Hematopoietic multipotent progenitor cell treated with erythropoietin and hydrocortisone succinate and interleukin-3 and kit ligand, for 4 days (in vitro differentiated cells): ENCODE data around the gene SLC66A1.
A peak's percentile ranks its signal among the peaks of the same experiment; 100 is the strongest.

Source experiments
- DNase-seq: peaks from one replicate; pipeline ENCODE4 v3.0.0-alpha.2; 2015

The SLC66A1 gene

GRCh38 chr1:19325958-19326747, 14.0 kb downstream of the SLC66A1 start:
- peak; percentile 83 for DNase-seq

DNA sequence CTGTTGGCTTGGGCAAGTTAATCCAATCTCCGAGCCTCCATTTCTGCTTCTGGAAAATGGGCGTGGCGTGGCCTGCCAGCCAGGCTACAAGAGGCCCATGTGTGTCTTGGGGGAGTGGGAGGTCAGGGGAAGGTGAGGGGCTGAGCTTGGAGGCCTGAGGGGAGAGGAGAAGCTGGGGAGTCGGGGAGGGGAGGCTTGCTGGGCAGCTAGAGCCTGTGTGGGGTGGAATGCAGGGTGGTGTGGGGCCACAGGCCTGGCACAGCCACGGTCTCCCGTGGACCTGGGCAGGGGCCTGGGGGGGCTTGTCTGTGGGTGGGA, 14.6 kb downstream of the SLC66A1 start:
- no peak for DNase-seq

GRCh38 chr1:19327301-19327700, 15.2 kb downstream of the SLC66A1 start:
- no peak for DNase-seq

GRCh38 chr1:19327736-19328135, 15.6 kb downstream of the SLC66A1 start:
- DNase-seq = no peak

GRCh38 chr1:19328486-19328885, 16.4 kb downstream of the SLC66A1 start:
- no peak for DNase-seq

DNA sequence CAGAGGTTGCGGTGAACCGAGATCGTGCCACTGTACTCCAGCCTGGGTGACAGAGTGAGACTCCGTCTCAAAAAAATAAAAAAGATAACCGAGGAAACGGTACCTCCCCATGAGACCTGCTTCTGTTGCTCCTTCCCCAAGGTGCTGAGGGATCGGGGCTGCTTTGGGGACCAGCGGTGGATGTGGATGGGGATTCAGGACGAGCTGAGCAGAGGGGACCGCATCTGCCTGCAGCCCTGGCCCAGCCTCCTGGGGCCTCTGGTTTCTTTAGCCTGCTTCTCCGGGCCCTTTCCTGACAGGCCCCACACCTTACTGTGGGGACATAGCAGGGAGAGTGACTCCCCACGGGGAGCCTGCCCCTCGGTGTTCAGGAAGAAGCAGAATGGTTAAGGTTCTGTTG, 17.1 kb downstream of the SLC66A1 start:
- no peak for DNase-seq

- DNase-seq = no peak
Measured at GRCh38 chr1:19329611-19330010, 17.5 kb downstream of the SLC66A1 start.

DNA sequence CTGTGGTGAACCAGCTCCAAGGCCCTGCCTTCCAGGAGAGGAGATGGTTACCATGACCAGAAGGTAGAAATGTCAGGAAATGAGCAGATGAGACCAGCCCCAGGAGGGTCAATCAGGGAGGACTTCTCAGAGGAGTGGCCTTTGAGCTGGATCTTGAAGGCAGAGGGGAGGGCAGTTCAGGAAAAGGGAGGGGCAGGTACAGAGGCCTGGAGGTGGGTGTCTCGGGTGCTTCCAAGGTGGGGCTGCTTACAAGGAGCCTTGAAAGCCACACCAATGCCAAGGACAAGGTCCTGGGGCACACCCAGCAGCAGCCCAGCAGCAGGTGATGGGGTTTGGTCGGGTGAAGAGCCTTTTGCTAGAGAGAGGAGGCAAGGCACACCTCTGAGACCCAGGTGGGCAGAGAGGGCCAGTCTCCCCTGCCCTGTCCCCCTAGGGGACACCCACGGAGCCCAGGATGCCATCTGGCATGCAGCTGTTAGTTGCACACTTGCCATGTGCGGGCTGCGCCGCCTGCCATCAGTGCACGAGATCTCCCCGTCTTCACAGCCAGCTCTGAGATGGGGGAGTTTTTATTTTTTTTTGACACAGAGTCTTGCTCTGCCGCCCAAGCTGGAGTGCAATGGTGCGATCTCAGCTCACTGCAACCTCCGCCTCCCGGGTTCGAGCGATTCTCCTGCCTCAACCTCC, 18.5 kb downstream of the SLC66A1 start:
- DNase-seq = no peak

- no peak for DNase-seq
Measured at GRCh38 chr1:19331262-19331878, 19.2 kb downstream of the SLC66A1 start.

DNA sequence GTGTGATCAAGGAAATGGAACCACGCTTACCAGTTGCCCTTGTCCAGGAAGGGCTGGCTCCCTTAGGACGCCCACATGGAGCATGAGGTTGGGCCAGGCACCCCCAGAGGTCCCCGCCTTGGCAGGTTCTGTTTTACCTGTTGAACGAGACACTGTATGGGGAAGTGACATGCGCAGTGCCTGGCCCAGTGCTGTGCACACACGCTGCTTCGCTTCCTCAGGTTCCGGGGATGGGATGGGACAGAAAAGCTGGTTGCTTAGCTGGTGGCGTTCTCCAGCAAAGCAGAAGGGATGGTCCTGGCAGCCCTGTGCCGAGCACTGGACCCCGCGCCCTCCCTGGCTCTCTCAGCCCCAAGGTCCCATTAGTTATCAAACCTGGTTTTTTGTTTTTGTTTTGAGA, 20.7 kb downstream of the SLC66A1 start:
- no peak for DNase-seq

GRCh38 chr1:19333587-19334354, 21.6 kb downstream of the SLC66A1 start:
- no peak for DNase-seq

DNA sequence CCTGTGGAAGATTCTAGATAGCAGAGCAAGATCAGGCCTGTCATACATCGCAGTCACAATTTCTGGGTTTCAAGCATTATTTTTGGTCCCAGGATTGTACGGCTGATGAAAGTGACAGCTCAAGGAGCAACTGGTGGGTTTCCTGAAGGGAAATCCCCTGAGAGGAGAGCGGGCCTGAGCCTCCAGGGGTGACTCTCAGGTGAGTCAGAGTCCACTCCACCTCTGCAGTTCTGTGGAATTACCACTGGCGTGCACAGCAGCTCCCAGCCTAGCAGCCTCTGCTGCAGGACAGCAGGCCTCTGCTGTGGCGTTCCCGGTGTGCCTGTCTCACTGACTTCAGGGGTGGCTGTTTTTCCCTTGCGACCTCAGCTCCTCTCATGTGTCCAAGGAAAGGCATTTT, 24.4 kb downstream of the SLC66A1 start:
- DNase-seq = no peak

GRCh38 chr1:19337289-19337688, 25.2 kb downstream of the SLC66A1 start:
- DNase-seq = no peak

GRCh38 chr1:19338323-19338762, 26.2 kb downstream of the SLC66A1 start:
- DNase-seq = no peak

GRCh38 chr1:19339214-19339861, 27.2 kb downstream of the SLC66A1 start:
- DNase-seq = no peak

GRCh38 chr1:19340387-19340937, 28.3 kb downstream of the SLC66A1 start:
- DNase-seq = no peak

GRCh38 chr1:19341201-19342061, 29.3 kb downstream of the SLC66A1 start:
- peak; percentile 85 for DNase-seq

GRCh38 chr1:19342062-19342750, 30.1 kb downstream of the SLC66A1 start:
- no peak for DNase-seq

- no peak for DNase-seq
Measured at GRCh38 chr1:19342894-19343616, 30.9 kb downstream of the SLC66A1 start.
